MM.1S (cell line): ENCODE results near the gene ZNF490.

ENCODE experiments used
- DNase-seq: peaks from one replicate; pipeline ENCODE4 v3.0.0-alpha.2; 2015
- H2AFZ ChIP-seq: fragments of 300-600 bp; sonication (generic); 2 replicates; pipeline ENCODE4 v1.6.0; 2016; ENCODE audit warnings: antibody characterized with exemption, low read length
- H3F3A ChIP-seq: fragments of 300-600 bp; sonication (generic); 2 replicates; pipeline ENCODE4 v1.6.1; 2016; ENCODE audit warnings: mild to moderate bottlenecking, antibody characterized with exemption, low read length, moderate library complexity, mixed read lengths; ENCODE audit not compliant: insufficient read depth
- H3K27ac ChIP-seq: fragments of 300-600 bp; sonication (generic); 2 replicates; pipeline ENCODE4 v1.5.1; 2016; ENCODE audit warnings: mild to moderate bottlenecking, low read length
- H3K27me3 ChIP-seq: fragments of 300-600 bp; sonication (generic); replicated peaks from 2 replicates; pipeline ENCODE4 v1.6.0; 2016; ENCODE audit warnings: low read length; ENCODE audit not compliant: insufficient read depth
- H3K36me3 ChIP-seq: fragments of 300-600 bp; sonication (generic); replicated peaks from 2 replicates; pipeline ENCODE4 v1.6.1; 2016; ENCODE audit warnings: mild to moderate bottlenecking, low read length, mixed read lengths; ENCODE audit not compliant: insufficient read depth
- H3K4me1 ChIP-seq: fragments of 300-600 bp; sonication (generic); 2 replicates; pipeline ENCODE4 v1.6.1; 2016; ENCODE audit warnings: low read length, mixed read lengths
- H3K4me2 ChIP-seq: fragments of 300-600 bp; sonication (generic); 2 replicates; pipeline ENCODE4 v1.6.0; 2016; ENCODE audit warnings: low read depth, low read length
- H3K4me3 ChIP-seq: fragments of 300-600 bp; sonication (generic); 2 replicates; pipeline ENCODE4 v1.5.1; 2016; ENCODE audit warnings: low read length, mixed read lengths
- H3K79me2 ChIP-seq: fragments of 300-600 bp; sonication (generic); 2 replicates; pipeline ENCODE4 v1.6.1; 2016; ENCODE audit warnings: mixed run types, low read length, mixed read lengths
- H3K9ac ChIP-seq: fragments of 300-600 bp; sonication (generic); 2 replicates; pipeline ENCODE4 v1.6.1; 2016; ENCODE audit warnings: low read length, mixed read lengths
- H3K9me2 ChIP-seq: fragments of 300-600 bp; sonication (generic); replicated peaks from 2 replicates; pipeline ENCODE4 v1.6.1; 2016; ENCODE audit warnings: mild to moderate bottlenecking, low read length, mixed read lengths; ENCODE audit not compliant: insufficient read depth
- H3K9me3 ChIP-seq: fragments of 300-600 bp; sonication (generic); replicated peaks from 2 replicates; pipeline ENCODE4 v1.6.1; 2016; ENCODE audit warnings: mild to moderate bottlenecking, low read length, mixed read lengths; ENCODE audit not compliant: insufficient read depth
- H4K20me1 ChIP-seq: fragments of 300-600 bp; sonication (generic); 2 replicates; pipeline ENCODE4 v1.6.1; 2016; ENCODE audit warnings: mild to moderate bottlenecking, low read length, moderate library complexity, mixed read lengths; ENCODE audit not compliant: insufficient read depth
- CTCF ChIP-seq: fragments of 300-600 bp; sonication (generic); IDR thresholded peaks from 2 replicates; pipeline ENCODE4 v1.5.1; 2016; ENCODE audit warnings: antibody characterized with exemption, low read length, mixed read lengths

The ZNF490 gene

GRCh38 chr19:12543855-12544254 is 66.8 kb downstream of the ZNF490 start:
- TF ChIP-seq CTCF, result no peak
- Histone ChIP-seq H2AFZ (no peak overlapping the region), H3K9ac (no peak overlapping the region), H3K9me3 (no peaks in the 10 kb centered on the region; the same call in 1 of the 2 replicates), H3K36me3 (no peaks in the 10 kb centered on the region), H3K27me3 (no peaks in the 10 kb centered on the region), H3F3A (no peaks in the 10 kb centered on the region), H3K4me1 (no peaks in the 10 kb centered on the region), H3K9me2 (no peaks in the 10 kb centered on the region), H3K79me2 (peaks cover 30% of the 10 kb centered on the region), H3K27ac (no peak overlapping the region), H4K20me1 (no peaks in the 10 kb centered on the region), H3K4me3 (no peak overlapping the region), H3K4me2 (no peak overlapping the region)
- no peak for DNase-seq
